Colonic mucosa (tissue), 4 donors: Measurements from ENCODE around the gene DCBLD2. TPM values are rescaled to one million over a fixed set of nuclear protein-coding genes. Genes with fewer than 3 reads are reported as not detected.

Experiments
- DNase-seq: peaks from one replicate; pipeline ENCODE4 v3.0.0-alpha.2; 2020
- H3K27ac ChIP-seq: fragments of 200-600 bp; one replicate; pipeline ENCODE4 v1.8.0; 2021
- H3K27me3 ChIP-seq: fragments of 200-600 bp; one replicate; pipeline ENCODE4 v1.8.0; 2021
- H3K36me3 ChIP-seq: fragments of 200-600 bp; one replicate; pipeline ENCODE4 v1.8.0; 2021
- H3K4me1 ChIP-seq: fragments of 200-600 bp; one replicate; pipeline ENCODE4 v1.8.0; 2021; ENCODE audit warnings: mild to moderate bottlenecking
- H3K4me3 ChIP-seq: fragments of 200-600 bp; one replicate; pipeline ENCODE4 v1.8.0; 2021
- H3K9ac ChIP-seq, 2 donors: one replicate each; pipeline ENCODE4 v1.7.0; 2013; ENCODE audit warnings: control low read depth in 2 of 2, low read depth in 2 of 2, low read length in 2 of 2
- H3K9me3 ChIP-seq: fragments of 200-600 bp; one replicate; pipeline ENCODE4 v1.8.0; 2021
- intact Hi-C: fragments of 100-400 bp; cut with DNase I; formaldehyde crosslinking; loops from one replicate; pipeline ENCODE4 v1.14.1; 2022
- total RNA-seq, 2 donors: library from RNA; stranded (reverse); fragmentation: NEBNext Ultra II Directional in 1 of 2; extraction: Animal tissue kit (Norgen Biotek cat#: 25700) in 1 of 2; gene quantifications; one replicate each; pipeline ENCODE4 v1.2.1, GENCODE V29; 2021
- TF ChIP-seq, protein P1 (sequence below): fragments of 200-600 bp; IDR thresholded peaks from one replicate; pipeline ENCODE4 v1.8.0; 2022; ENCODE audit warnings: antibody characterized with exemption, mild to moderate bottlenecking
- donor health status: healthy.
- donor health status: DM: no; HTN: no; CAD: no.
- donor health status: DM: no; HTN: no; CAD: no.

The DCBLD2 gene
- total RNA-seq, 2 donors from 2014 or later: 12.8 to 13.0 TPM

DNA sequence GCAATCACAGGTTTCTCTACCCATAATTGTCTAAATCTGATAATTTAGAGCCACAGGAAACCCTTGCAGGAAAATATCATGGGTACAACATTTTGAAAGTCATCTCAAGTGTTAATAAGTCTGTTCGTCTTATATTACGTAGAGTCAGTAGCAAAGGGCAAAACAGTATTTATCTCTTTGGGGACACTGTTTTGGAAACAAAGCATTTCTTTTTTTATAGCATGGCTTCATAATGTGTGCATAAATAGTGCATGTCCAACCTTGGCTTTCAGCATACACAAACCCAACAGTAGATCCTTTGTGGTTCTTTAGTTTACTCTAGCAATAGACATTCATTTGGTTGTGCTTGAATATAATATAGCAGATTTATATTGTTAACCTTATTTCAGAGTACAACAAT lies 114.3 kb downstream of the DCBLD2 start:
- Histone ChIP-seq H3K9ac (no peak overlapping the region), H3K9me3 (no peaks in the 10 kb centered on the region), H3K27ac (no peak overlapping the region), H3K36me3 (no peaks in the 10 kb centered on the region), H3K27me3 (no peaks in the 10 kb centered on the region), H3K4me3 (no peak overlapping the region), H3K4me1 (no peaks in the 10 kb centered on the region)
- TF ChIP-seq, protein P1, sequence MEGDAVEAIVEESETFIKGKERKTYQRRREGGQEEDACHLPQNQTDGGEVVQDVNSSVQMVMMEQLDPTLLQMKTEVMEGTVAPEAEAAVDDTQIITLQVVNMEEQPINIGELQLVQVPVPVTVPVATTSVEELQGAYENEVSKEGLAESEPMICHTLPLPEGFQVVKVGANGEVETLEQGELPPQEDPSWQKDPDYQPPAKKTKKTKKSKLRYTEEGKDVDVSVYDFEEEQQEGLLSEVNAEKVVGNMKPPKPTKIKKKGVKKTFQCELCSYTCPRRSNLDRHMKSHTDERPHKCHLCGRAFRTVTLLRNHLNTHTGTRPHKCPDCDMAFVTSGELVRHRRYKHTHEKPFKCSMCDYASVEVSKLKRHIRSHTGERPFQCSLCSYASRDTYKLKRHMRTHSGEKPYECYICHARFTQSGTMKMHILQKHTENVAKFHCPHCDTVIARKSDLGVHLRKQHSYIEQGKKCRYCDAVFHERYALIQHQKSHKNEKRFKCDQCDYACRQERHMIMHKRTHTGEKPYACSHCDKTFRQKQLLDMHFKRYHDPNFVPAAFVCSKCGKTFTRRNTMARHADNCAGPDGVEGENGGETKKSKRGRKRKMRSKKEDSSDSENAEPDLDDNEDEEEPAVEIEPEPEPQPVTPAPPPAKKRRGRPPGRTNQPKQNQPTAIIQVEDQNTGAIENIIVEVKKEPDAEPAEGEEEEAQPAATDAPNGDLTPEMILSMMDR: no peak
- DNase-seq: no peak
- intact Hi-C loops: no loop called here

DNA sequence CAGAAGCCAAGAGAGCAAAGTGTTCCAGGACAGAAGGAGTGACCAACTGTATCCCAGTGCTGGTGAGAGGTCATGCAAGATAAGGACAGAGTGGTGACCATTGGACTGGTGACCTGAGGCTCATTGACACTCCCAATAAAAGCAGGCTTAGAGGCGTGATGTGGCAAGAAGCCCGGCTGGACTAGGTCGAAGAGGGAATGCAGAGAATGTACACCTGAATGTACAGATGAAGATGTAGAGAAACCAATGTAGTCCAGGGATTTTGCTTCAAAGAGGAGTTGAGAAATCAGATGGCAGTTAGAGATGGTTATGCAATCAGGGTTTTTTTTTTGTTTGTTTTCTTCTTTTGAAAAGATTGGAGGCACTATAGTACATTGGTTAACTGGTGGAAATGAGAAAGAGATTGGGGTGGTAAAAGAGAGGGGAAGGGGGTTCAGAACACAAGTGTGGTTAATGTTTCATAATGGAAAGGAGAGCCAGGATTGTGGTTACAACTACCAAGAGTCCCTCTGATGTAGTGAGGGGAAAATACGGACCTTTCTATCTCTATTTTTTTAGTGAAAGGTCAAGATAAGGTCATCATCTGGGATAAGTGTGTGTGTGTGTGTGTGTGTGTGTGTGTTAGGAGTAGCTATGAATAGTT lies 115.0 kb downstream of the DCBLD2 start:
- Histone ChIP-seq H3K9ac (no peak overlapping the region), H3K27me3 (no peaks in the 10 kb centered on the region), H3K4me3 (no peak overlapping the region), H3K9me3 (no peaks in the 10 kb centered on the region), H3K27ac (no peak overlapping the region), H3K4me1 (no peaks in the 10 kb centered on the region), H3K36me3 (no peaks in the 10 kb centered on the region)
- intact Hi-C loops: no loop called here
- TF ChIP-seq, protein P1: no peak
- DNase-seq: no peak

DNA sequence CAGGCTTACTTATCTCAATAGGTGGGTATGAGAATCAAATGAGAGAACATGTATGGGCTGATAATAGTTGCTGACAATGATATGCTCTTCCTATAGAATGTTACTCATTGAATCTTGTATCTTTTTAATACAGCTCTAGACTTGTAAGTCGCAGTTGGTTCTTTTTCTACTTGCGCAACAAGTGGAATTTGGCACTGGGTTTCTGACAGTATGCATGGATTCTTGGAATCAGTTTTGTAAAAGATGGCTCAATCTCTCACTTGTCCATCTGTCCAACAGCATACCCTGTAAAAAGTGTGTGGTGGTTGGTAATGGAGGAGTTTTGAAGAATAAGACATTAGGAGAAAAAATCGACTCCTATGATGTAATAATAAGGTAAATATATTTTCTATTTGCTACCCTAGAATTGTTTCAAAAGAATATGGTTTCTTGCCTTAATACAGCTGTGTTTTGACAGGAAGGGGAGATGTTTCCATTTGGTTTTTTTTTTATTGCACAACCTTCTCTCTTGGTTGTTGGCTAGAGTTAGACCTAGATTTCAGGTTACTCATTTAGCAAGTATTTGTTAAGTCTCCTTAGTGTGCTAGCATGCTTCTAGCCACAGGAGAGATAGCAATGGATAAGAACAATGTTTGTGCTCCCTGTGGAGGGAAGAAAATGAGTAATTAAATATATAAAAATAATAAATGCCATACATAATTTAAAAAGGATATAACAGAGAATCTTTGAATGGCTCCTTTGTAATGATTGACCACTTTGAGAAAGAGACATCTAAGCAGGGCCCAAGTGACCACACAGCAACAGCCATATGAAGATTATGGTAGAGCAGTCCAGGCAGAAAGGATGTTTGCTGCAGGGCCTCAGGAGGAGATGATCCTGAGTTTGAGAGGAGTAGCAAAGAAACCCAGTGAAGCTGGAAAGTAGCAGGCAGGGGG lies 116.6 kb downstream of the DCBLD2 start:
- intact Hi-C loops: no loop called here

DNA sequence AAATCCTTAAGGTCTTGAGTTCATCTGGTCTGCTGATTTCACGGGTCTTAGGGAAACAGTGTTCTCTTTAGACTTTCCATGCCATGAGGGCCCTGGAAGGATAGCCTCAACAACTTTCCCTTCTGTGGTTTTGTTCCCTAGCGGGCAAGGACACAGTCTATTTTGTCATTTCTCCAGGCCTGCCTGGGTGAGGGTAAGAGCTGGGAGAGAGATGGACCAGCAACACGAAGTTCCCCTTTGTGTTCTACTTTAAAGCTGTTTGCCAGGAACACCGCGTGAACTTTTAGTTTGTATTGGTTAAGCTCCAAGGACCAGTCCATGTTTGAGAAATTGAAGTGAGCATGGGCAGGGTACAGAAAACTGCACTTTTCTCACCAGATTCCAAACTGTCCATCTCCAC lies 117.5 kb downstream of the DCBLD2 start:
- Histone ChIP-seq H3K4me3 (no peak overlapping the region), H3K36me3 (no peaks in the 10 kb centered on the region), H3K9me3 (no peaks in the 10 kb centered on the region), H3K9ac (no peak overlapping the region), H3K27ac (no peak overlapping the region), H3K4me1 (no peaks in the 10 kb centered on the region), H3K27me3 (no peaks in the 10 kb centered on the region)
- TF ChIP-seq, protein P1: no peak
- DNase-seq: no peak
- intact Hi-C loops: no loop called here

More for the DNA sequence above, 116.6 kb downstream of the DCBLD2 start:
- H3K27me3 ChIP-seq: no peaks in the 10 kb centered on the region
- no peak overlapping the region for H3K9ac ChIP-seq
- H3K4me3 ChIP-seq: no peak overlapping the region
- TF ChIP-seq, protein P1: no peak
- H3K36me3 ChIP-seq: no peaks in the 10 kb centered on the region
- no peaks in the 10 kb centered on the region for H3K9me3 ChIP-seq
- DNase-seq: no peak
- no peak overlapping the region for H3K27ac ChIP-seq
- H3K4me1 ChIP-seq: no peaks in the 10 kb centered on the region

DNA sequence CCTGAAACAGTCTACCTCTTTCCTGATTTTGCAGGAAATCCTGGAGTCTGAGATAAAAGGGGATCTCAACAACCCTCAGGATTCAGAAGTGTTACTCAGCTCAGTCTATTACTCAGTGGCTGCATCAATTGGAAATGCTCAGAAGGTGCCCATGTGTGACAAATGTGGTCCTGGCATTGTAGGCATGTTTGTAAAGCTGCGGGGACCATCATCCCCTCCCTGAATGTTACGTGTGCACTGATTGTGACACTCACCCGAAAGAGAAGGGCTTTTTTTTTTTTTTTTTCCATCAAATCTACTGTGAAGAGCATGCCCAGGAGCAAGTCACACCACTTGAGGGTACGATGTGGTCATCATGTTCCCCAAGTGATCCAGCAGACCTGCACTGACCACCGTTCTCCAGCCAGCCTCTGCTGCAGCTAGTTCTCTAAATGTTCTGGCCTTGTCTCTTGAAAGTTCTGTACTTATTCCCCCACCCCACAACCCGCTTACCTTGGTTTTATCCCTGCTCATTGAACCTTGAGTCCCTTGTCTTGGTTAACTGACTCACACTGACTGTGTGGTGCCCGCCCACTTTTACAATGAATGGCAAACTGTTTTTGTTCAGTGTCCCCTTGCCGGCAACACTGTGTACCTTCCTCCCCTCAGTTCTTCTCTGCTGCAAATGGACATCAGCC lies 118.5 kb downstream of the DCBLD2 start:
- intact Hi-C loops: no loop called here
- H3K4me3 ChIP-seq: no peak overlapping the region

More for the DNA sequence above, 118.5 kb downstream of the DCBLD2 start:
- Histone ChIP-seq H3K27ac (no peak overlapping the region), H3K9ac (no peak overlapping the region), H3K36me3 (no peaks in the 10 kb centered on the region), H3K9me3 (no peaks in the 10 kb centered on the region), H3K27me3 (no peaks in the 10 kb centered on the region), H3K4me1 (no peaks in the 10 kb centered on the region)
- no peak for DNase-seq
- TF ChIP-seq, protein P1: no peak
